ENCODE data around the gene FAM83G. TPM values are rescaled to one million over a fixed set of nuclear protein-coding genes. Genes with fewer than 3 reads are reported as not detected.

Gene FAM83G
- total RNA-seq, 2 experiments from 2014 or later = 5.0 to 10.4 TPM

DNA sequence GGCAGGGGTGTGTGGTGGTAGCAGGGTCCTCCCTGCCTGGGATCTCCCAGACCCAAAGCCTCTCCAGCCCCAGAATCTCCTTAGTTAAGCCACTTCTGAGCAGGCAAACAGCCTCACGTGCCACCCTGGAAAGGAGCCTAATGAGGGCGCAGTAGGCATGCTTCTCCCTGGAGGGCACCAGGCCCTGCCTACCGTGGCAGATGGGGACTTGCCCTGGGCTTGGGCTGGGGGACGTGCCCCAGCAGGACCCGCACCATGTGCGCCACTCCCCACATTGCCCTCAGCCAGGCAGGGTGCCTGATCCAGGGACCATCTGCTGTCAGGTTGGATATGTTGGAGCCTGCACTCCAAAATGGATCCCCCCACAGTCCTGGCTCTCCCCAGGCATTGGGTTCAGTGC is 14.2 kb downstream of the FAM83G start:
- Histone ChIP-seq H3K4me2 (ENCODE audit: low read length) (no peak overlapping the region), H3K36me3 (ENCODE audit: insufficient read depth, low read length) (no peaks in the 10 kb centered on the region; the same call in 1 of the 2 replicates), H3K9me2 (ENCODE audit: insufficient read depth, low read length) (no peaks in the 10 kb centered on the region), H2AFZ (ENCODE audit: low read length) (no peak overlapping the region), H4K20me1 (ENCODE audit: insufficient read depth, low read length) (no peaks in the 10 kb centered on the region), H3K27ac (ENCODE audit: low read depth, low read length, poor library complexity, severe bottlenecking) (no peak overlapping the region), H3K79me2 (ENCODE audit: insufficient read depth, low read depth, low read length) (no peaks in the 10 kb centered on the region), H3K4me3 (ENCODE audit: low read depth, low read length, poor library complexity, severe bottlenecking) (no peak overlapping the region), H3K4me1 (ENCODE audit: insufficient read depth, low read length, poor library complexity, severe bottlenecking) (peaks cover 14% of the 10 kb centered on the region), H3K9me3 (ENCODE audit: low read length) (peaks cover 4% of the 10 kb centered on the region; the same call in 1 of the 2 replicates)
- no peak for TF ChIP-seq EZH2phosphoT487 (IDR thresholded peaks at IDR 0.05; ENCODE audit: borderline replicate concordance, low read depth, low read length)
- TF ChIP-seq, protein P1, sequence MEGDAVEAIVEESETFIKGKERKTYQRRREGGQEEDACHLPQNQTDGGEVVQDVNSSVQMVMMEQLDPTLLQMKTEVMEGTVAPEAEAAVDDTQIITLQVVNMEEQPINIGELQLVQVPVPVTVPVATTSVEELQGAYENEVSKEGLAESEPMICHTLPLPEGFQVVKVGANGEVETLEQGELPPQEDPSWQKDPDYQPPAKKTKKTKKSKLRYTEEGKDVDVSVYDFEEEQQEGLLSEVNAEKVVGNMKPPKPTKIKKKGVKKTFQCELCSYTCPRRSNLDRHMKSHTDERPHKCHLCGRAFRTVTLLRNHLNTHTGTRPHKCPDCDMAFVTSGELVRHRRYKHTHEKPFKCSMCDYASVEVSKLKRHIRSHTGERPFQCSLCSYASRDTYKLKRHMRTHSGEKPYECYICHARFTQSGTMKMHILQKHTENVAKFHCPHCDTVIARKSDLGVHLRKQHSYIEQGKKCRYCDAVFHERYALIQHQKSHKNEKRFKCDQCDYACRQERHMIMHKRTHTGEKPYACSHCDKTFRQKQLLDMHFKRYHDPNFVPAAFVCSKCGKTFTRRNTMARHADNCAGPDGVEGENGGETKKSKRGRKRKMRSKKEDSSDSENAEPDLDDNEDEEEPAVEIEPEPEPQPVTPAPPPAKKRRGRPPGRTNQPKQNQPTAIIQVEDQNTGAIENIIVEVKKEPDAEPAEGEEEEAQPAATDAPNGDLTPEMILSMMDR (conservative IDR thresholded peaks at IDR 0.05; ENCODE audit: low read length) = no peak
- BruUV-seq (replicated peaks) = no TSS peak
- POLR2A ChIA-PET = interaction anchor here (1.7 kb wide), 1 partner anchor 11 kb away, joined by 4 read pairs; no protein-coding TSS in a partner anchor
- DNase-seq (ENCODE audit: low spot score) = no peak
- intact Hi-C loops (cut with micrococcal nuclease; ENCODE audit: unreplicated experiment) = no loop called here
- CTCF ChIA-PET (ENCODE audit: unreplicated experiment) = no interaction called here

- no peaks in the 10 kb centered on the region for H3K36me3 ChIP-seq (ENCODE audit: insufficient read depth, low read length)
- no peak overlapping the region for H3K4me3 ChIP-seq (ENCODE audit: low read depth, low read length, poor library complexity, severe bottlenecking)
- no peak overlapping the region for H2AFZ ChIP-seq (ENCODE audit: low read length)
- H3K4me1 ChIP-seq (ENCODE audit: insufficient read depth, low read length, poor library complexity, severe bottlenecking) = peaks cover 14% of the 10 kb centered on the region
- no peak overlapping the region for H3K27ac ChIP-seq (ENCODE audit: low read depth, low read length, poor library complexity, severe bottlenecking)
- no peak for DNase-seq (ENCODE audit: low spot score)
- H3K79me2 ChIP-seq (ENCODE audit: insufficient read depth, low read depth, low read length) = no peaks in the 10 kb centered on the region
- no peaks in the 10 kb centered on the region for H3K9me3 ChIP-seq (ENCODE audit: low read length)
- no peak overlapping the region for H3K4me2 ChIP-seq (ENCODE audit: low read length)
- TF ChIP-seq EZH2phosphoT487 (IDR thresholded peaks at IDR 0.05; ENCODE audit: borderline replicate concordance, low read depth, low read length) = no peak
- TF ChIP-seq, protein P1 (conservative IDR thresholded peaks at IDR 0.05; ENCODE audit: low read length) = no peak
- no peaks in the 10 kb centered on the region for H4K20me1 ChIP-seq (ENCODE audit: insufficient read depth, low read length)
- intact Hi-C loops (cut with micrococcal nuclease; ENCODE audit: unreplicated experiment) = no loop called here
- ChIA-PET CTCF (ENCODE audit: unreplicated experiment) (no interaction called here), POLR2A (interaction anchor here (0.6 kb wide), 1 partner anchor 94 kb away, joined by 4 read pairs; no protein-coding TSS in a partner anchor)
- no TSS peak for BruUV-seq (replicated peaks)
- no peaks in the 10 kb centered on the region for H3K9me2 ChIP-seq (ENCODE audit: insufficient read depth, low read length)
Measured at GRCh38 chr17:18988546-18989173, 15.9 kb downstream of the FAM83G start.

- no peaks in the 10 kb centered on the region for H3K9me2 ChIP-seq (ENCODE audit: insufficient read depth, low read length)
- no peaks in the 10 kb centered on the region for H3K79me2 ChIP-seq (ENCODE audit: insufficient read depth, low read depth, low read length)
- no peaks in the 10 kb centered on the region for H4K20me1 ChIP-seq (ENCODE audit: insufficient read depth, low read length)
- no peaks in the 10 kb centered on the region for H3K9me3 ChIP-seq (ENCODE audit: low read length)
- no peak overlapping the region for H2AFZ ChIP-seq (ENCODE audit: low read length)
- ChIA-PET CTCF (ENCODE audit: unreplicated experiment) (no interaction called here), POLR2A (no interaction called here)
- no peaks in the 10 kb centered on the region for H3K36me3 ChIP-seq (ENCODE audit: insufficient read depth, low read length)
- intact Hi-C loops (cut with micrococcal nuclease; ENCODE audit: unreplicated experiment) = no loop called here
- no TSS peak for BruUV-seq (replicated peaks)
- H3K4me3 ChIP-seq (ENCODE audit: low read depth, low read length, poor library complexity, severe bottlenecking) = no peak overlapping the region
- peaks cover 9% of the 10 kb centered on the region for H3K4me1 ChIP-seq (ENCODE audit: insufficient read depth, low read length, poor library complexity, severe bottlenecking)
- no peak for DNase-seq (ENCODE audit: low spot score)
- TF ChIP-seq, protein P1 (conservative IDR thresholded peaks at IDR 0.05; ENCODE audit: low read length) = no peak
- no peak for TF ChIP-seq EZH2phosphoT487 (IDR thresholded peaks at IDR 0.05; ENCODE audit: borderline replicate concordance, low read depth, low read length)
- no peak overlapping the region for H3K4me2 ChIP-seq (ENCODE audit: low read length)
- H3K27ac ChIP-seq (ENCODE audit: low read depth, low read length, poor library complexity, severe bottlenecking) = no peak overlapping the region
Measured at GRCh38 chr17:18987862-18988545, 16.6 kb downstream of the FAM83G start.
